ENCODE measurements around the gene FNDC10.
A peak's percentile ranks its signal among the peaks of the same experiment; 100 is the strongest.

Gene FNDC10

DNA sequence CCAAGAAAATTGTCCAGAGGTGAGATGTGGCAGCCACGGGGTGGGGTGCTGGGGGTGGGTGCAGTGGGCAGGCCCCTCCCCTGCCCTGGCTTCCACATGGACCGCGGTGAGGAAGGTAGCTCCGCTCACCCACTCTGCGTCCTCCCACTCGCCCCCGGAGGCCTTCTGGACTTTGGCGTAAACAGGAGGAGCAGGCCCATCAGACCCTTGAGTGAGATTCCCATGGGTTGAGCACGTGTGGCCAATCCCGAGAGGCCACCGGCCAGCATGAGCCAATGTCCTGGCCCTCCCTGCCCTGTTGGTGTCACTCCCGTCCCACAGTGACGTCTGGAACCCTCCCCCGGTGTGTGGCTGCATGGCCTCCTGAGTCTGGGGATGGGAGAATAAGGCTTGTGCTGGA, 51.3 kb downstream of the FNDC10 start:
- H3K4me1 ChIP-seq, result no peaks in the 10 kb centered on the region
- peak; percentile 29 for DNase-seq
- no peaks in the 10 kb centered on the region for H3K27me3 ChIP-seq
- H3K9me3 ChIP-seq, result no peaks in the 10 kb centered on the region
- peaks cover 23% of the 10 kb centered on the region for H3K36me3 ChIP-seq
- TF ChIP-seq, protein P1, sequence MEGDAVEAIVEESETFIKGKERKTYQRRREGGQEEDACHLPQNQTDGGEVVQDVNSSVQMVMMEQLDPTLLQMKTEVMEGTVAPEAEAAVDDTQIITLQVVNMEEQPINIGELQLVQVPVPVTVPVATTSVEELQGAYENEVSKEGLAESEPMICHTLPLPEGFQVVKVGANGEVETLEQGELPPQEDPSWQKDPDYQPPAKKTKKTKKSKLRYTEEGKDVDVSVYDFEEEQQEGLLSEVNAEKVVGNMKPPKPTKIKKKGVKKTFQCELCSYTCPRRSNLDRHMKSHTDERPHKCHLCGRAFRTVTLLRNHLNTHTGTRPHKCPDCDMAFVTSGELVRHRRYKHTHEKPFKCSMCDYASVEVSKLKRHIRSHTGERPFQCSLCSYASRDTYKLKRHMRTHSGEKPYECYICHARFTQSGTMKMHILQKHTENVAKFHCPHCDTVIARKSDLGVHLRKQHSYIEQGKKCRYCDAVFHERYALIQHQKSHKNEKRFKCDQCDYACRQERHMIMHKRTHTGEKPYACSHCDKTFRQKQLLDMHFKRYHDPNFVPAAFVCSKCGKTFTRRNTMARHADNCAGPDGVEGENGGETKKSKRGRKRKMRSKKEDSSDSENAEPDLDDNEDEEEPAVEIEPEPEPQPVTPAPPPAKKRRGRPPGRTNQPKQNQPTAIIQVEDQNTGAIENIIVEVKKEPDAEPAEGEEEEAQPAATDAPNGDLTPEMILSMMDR (IDR thresholded peaks at IDR 0.05; ENCODE audit: low read depth, low read length), result no peak
- H3K4me3 ChIP-seq (ENCODE audit: low read depth, low read length), result no peak overlapping the region
